Upper lobe of left lung (tissue), 6 donors: Measurements from ENCODE around the gene ZNF546. TPM values are rescaled to one million over a fixed set of nuclear protein-coding genes. Genes with fewer than 3 reads are reported as not detected.

Experiments
- ATAC-seq, 2 donors: fragments of 200-7000 bp; cut with Tn5 transposase; one replicate each; pipeline ENCODE4 v1.9.1; 2022; ENCODE audit warnings: mild to moderate bottlenecking in 2 of 2, moderate library complexity in 2 of 2; ENCODE audit not compliant: low FRiP score in 2 of 2
- DNase-seq, 2 donors: peaks; one replicate each; pipeline ENCODE4 v3.0.0-alpha.2; 2019 to 2020
- H3K27ac ChIP-seq, 4 donors: fragments of 200-600 bp; sonication (generic); one replicate each; pipeline ENCODE4 v1.5.1; 2016 to 2019
- H3K27me3 ChIP-seq, 4 donors: fragments of 200-600 bp; sonication (generic); one replicate each; pipeline ENCODE4 v1.5.1; 2017 to 2019
- H3K36me3 ChIP-seq, 4 donors: fragments of 200-600 bp; sonication (generic); one replicate each; pipeline ENCODE4 v1.5.1; 2016 to 2019
- H3K4me1 ChIP-seq, 4 donors: fragments of 200-600 bp; sonication (generic); one replicate each; pipeline ENCODE4 v1.5.1; 2018 to 2019
- H3K4me3 ChIP-seq, 4 donors: fragments of 200-600 bp; sonication (generic); one replicate each; pipeline ENCODE4 v1.5.1; 2017 to 2019; ENCODE audit warnings: mild to moderate bottlenecking in 2 of 4, moderate library complexity in 1 of 4
- H3K9me3 ChIP-seq, 4 donors: fragments of 200-600 bp; sonication (generic); one replicate each; pipeline ENCODE4 v1.5.1; 2018 to 2019
- CTCF ChIP-seq, 6 experiments: fragments of 450-650 bp in 4 of 6; fragments of 200-600 bp in 2 of 6; sonication (generic) in 2 of 6; IDR thresholded peaks; one replicate each; pipeline ENCODE4 v1.5.1; 2016 to 2019; ENCODE audit warnings: antibody characterized with exemption in 6 of 6
- EP300 ChIP-seq, 4 donors: sonication (generic); formaldehyde crosslinking; IDR thresholded peaks; one replicate each; pipeline ENCODE4 v1.5.1; 2017; ENCODE audit warnings: antibody characterized with exemption in 4 of 4, control low read depth in 2 of 4
- POLR2A ChIP-seq, 4 donors: fragments of 450-650 bp; IDR thresholded peaks; one replicate each; pipeline ENCODE4 v1.5.1; 2016 to 2017; ENCODE audit warnings: antibody characterized with exemption in 4 of 4, mild to moderate bottlenecking in 2 of 4
- POLR2AphosphoS5 ChIP-seq, 2 donors: sonication (generic); formaldehyde crosslinking; IDR thresholded peaks; one replicate each; pipeline ENCODE4 v1.5.1; 2017; ENCODE audit warnings: antibody characterized with exemption in 2 of 2
- WGBS, 2 donors: methylation state at CpG; one replicate each; pipeline ENCODE4 v1.1.5; 2017 to 2018; 5-methylcytosine and 5-hydroxymethylcytosine counted together
- total RNA-seq, 6 donors: library from RNA; depleted of rRNA in 4 of 6; stranded (reverse); fragments of >200 nt in 4 of 6; gene quantifications; one replicate each; pipeline versions ENCODE4 v1.1.0 to v1.2.1, GENCODE V29; 2016 to 2021
- donor health status: DM: no; HTN: no; CAD: no; lungs with moderate emphysema.
- donor health status: DM: no; HTN: yes; CAD: no; lungs with severe emphysema.

ZNF546 gene
- total RNA-seq, 6 donors from 2014 or later, result 2.1 to 6.4 (median 5.0) TPM

- WGBS, 2 donors, result 2 to 3% methylated on average over 18 to 21 of the region's 21 CpGs
- DNase-seq (peak in 1 of 2 donors; percentile 75), ATAC-seq (peak in 1 of 2 donors; percentile 1)
These were observed 25.4 kb upstream of the ZNF546 start for GRCh38 chr19:39971380-39972035.

GRCh38 chr19:39974377-39975155 is 22.3 kb upstream of the ZNF546 start:
- 91 to 94% methylated on average over 22 to 24 of the region's 24 CpGs for WGBS, 2 donors
- Histone ChIP-seq H3K9me3 (no peaks in the 10 kb centered on the region), H3K4me3 (no peak overlapping the region), H3K36me3 (peaks cover 18 to 74% (median 59%) of the 10 kb centered on the region in 4 donors), H3K4me1 (peaks cover 16 to 28% (median 17%) of the 10 kb centered on the region in 4 donors), H3K27me3 (no peaks in the 10 kb centered on the region), H3K27ac (no peak overlapping the region)
- DNase-seq (peak in 1 of 2 donors; percentile 51), ATAC-seq (no peak)
- no peak for TF ChIP-seq EP300 (IDR thresholded peaks at IDR 0.05)
- TF ChIP-seq POLR2AphosphoS5 (IDR thresholded peaks at IDR 0.05), result no peak
- no peak for TF ChIP-seq POLR2A (IDR thresholded peaks at IDR 0.05)
- TF ChIP-seq CTCF (IDR thresholded peaks at IDR 0.05), result no peak

More at GRCh38 chr19:39971380-39972035, 25.4 kb upstream of the ZNF546 start:
- peaks cover 16 to 28% (median 18%) of the 10 kb centered on the region in 4 donors for H3K4me1 ChIP-seq
- H3K9me3 ChIP-seq, result no peaks in the 10 kb centered on the region
- peak overlapping the region; percentile 79 to 92 (median 88) for H3K27ac ChIP-seq
- peak overlapping the region; percentile 63 to 90 (median 88) for H3K4me3 ChIP-seq
- H3K36me3 ChIP-seq, result peaks cover 9 to 43% (median 37%) of the 10 kb centered on the region in 4 donors
- no peaks in the 10 kb centered on the region for H3K27me3 ChIP-seq
- TF ChIP-seq EP300 (IDR thresholded peaks at IDR 0.05), result no peak
- peak in 1 of 4 donors; percentile 56 for TF ChIP-seq POLR2A (IDR thresholded peaks at IDR 0.05)

GRCh38 chr19:39982883-39983282 is 14.0 kb upstream of the ZNF546 start:
- Histone ChIP-seq H3K4me1 (no peaks in the 10 kb centered on the region), H3K4me3 (no peak overlapping the region), H3K9me3 (peaks cover 0 to 29% (median 10%) of the 10 kb centered on the region in 4 donors), H3K27me3 (no peaks in the 10 kb centered on the region), H3K27ac (no peak overlapping the region), H3K36me3 (peaks cover 9 to 60% (median 45%) of the 10 kb centered on the region in 4 donors)
- 98 to 100% methylated on average over 1 of the region's 1 CpG for WGBS, 2 donors
- TF ChIP-seq POLR2A (IDR thresholded peaks at IDR 0.05) (no peak), POLR2AphosphoS5 (IDR thresholded peaks at IDR 0.05) (no peak), EP300 (IDR thresholded peaks at IDR 0.05) (no peak), CTCF (IDR thresholded peaks at IDR 0.05) (no peak)
- DNase-seq, result no peak
- no peak for ATAC-seq

- DNase-seq, result no peak
- H3K4me3 ChIP-seq, result no peak overlapping the region
- H3K27ac ChIP-seq, result no peak overlapping the region
- peaks cover 8 to 51% (median 36%) of the 10 kb centered on the region in 4 donors for H3K36me3 ChIP-seq
- ATAC-seq, result no peak
- no peaks in the 10 kb centered on the region for H3K27me3 ChIP-seq
- TF ChIP-seq CTCF (IDR thresholded peaks at IDR 0.05) (no peak), POLR2A (IDR thresholded peaks at IDR 0.05) (no peak), EP300 (IDR thresholded peaks at IDR 0.05) (no peak), POLR2AphosphoS5 (IDR thresholded peaks at IDR 0.05) (no peak)
- no peaks in the 10 kb centered on the region for H3K4me1 ChIP-seq
- H3K9me3 ChIP-seq, result peaks cover 0 to 29% (median 10%) of the 10 kb centered on the region in 4 donors
- 81 to 96% methylated on average over 5 of the region's 5 CpGs for WGBS, 2 donors
These were observed 13.1 kb upstream of the ZNF546 start for GRCh38 chr19:39983695-39984300.

GRCh38 chr19:39986643-39987042 is 10.2 kb upstream of the ZNF546 start:
- Histone ChIP-seq H3K27ac (no peak overlapping the region), H3K4me3 (no peak overlapping the region), H3K27me3 (no peaks in the 10 kb centered on the region), H3K9me3 (peaks cover 0 to 29% (median 10%) of the 10 kb centered on the region in 4 donors), H3K4me1 (no peaks in the 10 kb centered on the region), H3K36me3 (peaks cover 0 to 22% (median 11%) of the 10 kb centered on the region in 4 donors)
- no peak for ATAC-seq
- no peak for DNase-seq
- TF ChIP-seq POLR2AphosphoS5 (IDR thresholded peaks at IDR 0.05) (no peak), CTCF (IDR thresholded peaks at IDR 0.05) (no peak), EP300 (IDR thresholded peaks at IDR 0.05) (no peak), POLR2A (IDR thresholded peaks at IDR 0.05) (no peak)
